ENCODE measurements around the gene RPL39.
"Not testable (repeated sequence)": the region's sequence is repeated elsewhere in the genome, so short reads cannot be mapped to it uniquely, and the experiment has no call there.

Gene RPL39

GRCh38 chrX:119762718-119763117 is 28.7 kb downstream of the RPL39 start:
- no peak for DNase-seq

DNA sequence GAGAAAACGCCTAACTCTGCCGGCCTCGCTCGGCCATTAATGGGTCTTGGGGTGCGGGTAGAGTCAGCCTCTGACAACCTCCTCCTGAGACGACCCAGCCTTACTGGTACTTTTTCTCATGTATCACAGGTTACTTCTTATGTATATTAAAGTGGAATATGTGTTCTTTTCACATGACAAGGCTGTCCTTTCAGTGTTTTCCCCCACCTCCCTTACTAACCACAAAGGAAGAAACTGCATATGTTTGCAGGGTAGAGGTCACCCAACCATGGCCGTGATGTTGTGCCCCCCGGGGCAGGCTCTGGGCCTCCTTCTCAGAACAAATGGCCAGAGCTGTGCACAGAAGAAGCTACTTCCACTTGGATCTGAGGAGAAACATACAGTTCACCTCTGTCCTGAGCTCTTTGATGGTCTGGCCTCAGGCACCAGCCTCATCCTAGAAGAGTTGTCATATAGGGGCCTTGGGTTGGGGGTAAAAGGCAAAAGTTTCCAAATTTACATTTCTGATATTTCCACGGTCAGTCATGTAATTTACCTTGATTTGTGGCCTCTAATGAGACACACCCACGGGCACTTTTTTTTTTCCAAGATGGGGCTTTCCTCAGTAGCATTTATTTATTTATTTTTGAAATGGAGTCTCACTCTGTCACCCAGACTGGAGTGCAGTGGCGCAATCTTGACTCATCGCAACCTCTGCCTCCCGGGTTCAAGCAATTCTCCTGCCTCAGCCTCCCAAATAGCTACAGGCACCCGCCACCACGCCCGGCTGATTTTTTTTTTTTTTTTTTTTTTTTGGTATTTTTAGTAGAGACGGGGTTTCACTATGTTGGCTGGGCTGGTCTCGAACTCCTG is 31.2 kb downstream of the RPL39 start:
- no peak for DNase-seq

DNA sequence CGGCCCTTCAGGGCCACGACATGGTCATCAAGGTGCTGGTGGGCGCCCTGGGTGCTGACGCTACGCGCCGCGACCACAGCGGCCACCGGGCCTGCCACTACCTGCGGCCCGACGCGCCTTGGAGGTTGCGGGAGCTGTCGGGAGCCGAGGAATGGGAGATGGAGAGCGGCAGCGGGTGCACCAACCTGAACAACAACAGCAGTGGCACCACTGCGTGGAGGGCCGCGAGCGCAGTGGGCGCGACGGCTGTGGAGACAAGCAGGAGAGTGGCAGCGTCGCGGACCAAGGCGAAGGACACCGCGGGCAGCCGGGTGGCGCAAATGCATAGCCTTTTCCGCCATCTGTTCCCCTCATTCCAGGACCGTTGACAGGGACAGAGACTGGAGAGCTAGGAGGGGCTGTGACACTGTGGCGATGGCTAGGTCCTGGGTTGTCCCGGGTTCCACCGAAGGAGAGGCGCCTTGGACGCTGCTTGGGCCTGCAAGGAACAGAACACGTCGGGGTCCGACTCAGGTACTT is 32.1 kb downstream of the RPL39 start:
- DNase-seq, result no peak

DNA sequence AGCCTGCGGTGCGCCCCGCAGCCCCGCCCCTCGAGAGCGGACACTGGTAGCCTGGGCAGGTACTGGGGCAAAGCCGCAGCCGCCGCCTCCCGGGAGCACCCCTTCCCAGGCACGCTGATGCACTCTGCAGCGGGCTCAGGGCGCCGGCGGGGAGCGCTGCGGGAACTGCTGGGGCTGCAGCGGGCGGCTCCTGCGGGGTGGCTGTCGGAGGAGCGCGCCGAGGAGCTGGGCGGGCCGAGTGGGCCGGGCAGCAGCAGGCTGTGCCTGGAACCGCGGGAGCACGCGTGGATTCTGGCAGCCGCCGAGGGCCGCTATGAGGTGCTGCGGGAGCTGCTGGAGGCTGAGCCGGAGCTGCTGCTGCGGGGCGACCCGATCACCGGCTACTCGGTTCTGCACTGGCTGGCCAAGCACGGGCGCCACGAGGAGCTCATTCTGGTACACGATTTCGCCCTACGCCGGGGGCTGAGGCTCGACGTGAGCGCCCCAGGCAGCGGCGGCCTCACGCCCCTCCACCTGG is 32.6 kb downstream of the RPL39 start:
- DNase-seq, result no peak

GRCh38 chrX:119757979-119758730 is 33.3 kb downstream of the RPL39 start, which contains the start of gene SOWAHD:
Gene SOWAHD (plus strand): TSS chrX:119758588. CDS start chrX:119758668, 80 bp downstream.
- DNase-seq, result no peak

DNA sequence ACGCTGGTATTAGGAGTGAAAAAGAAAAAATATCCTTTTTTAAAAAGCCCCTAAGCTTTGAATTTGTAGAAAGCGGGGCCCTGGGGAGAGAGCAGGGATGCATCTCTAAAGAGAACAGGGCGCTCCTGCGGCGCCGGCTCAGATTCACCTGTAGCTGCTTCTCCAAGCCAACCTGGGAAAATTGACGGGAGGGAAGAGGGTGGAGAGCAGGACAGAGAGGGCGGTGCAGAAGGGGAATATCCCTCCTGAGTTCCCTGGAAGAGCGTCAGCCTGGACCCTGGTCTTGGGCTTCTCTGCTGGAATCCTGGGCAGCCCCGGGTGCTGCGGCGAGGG is 33.8 kb downstream of the RPL39 start:
- no peak for DNase-seq

- DNase-seq, result no peak
Measured at GRCh38 chrX:119756926-119757635, 34.3 kb downstream of the RPL39 start.

DNA sequence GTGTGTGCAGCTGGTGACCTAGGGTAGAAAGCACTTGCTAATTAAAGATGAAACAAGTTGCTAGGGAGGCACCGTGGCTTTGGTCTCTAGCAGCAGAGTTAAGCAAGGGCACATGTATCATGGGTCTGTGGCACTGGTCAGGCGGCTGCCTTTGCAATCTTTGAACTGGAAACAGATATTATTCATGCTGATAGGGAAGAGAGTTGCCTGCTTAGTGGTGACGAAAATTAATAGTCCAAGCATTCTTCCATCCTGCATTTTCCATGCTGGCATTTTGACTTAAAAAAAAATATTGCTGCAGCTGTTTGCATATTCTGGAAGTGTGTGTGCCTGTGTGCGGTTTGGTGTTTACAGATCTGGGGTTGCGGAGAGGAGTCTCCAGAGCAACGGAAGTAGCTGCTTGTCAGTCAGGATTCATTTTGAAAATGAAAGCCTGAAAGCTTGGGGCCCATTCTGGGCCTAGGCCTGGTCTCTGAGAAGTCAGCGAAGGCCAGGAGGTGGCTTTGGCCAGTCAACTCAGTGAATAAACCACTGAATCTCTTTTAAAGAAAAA is 35.4 kb downstream of the RPL39 start:
- no peak for DNase-seq

DNA sequence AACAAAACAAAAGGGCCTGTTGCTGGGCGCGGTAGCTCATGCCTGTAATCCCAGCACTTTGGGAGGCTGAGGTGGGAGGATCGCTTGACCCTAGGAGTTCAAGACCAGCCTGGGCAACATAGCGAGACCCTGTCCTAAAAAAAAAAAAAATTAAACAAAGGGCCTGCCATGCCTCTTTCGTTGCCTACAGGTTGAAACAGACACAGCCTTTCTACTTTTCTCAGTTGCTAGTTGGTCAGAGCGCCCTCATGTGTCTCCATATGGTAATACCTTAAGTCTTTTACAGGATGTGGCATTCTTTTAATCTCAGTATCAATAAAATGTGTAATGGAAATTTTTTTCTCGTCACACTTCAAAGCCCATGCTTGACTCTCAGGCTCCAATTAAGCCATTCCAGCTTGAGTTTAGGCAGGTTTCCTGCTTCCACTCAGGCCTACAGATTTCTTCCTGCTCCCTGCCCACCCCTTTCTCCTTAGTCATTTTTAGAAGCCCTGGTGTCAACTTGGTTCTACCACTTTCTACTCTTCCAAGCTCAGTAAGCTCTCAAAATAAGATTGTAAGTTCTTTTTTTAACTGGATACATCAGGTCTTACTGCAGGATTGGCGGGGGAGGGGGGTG is 37.7 kb downstream of the RPL39 start:
- peak; percentile 15 to 28 for DNase-seq

GRCh38 chrX:119753001-119753400 is 38.4 kb downstream of the RPL39 start:
- DNase-seq, result no peak

DNA sequence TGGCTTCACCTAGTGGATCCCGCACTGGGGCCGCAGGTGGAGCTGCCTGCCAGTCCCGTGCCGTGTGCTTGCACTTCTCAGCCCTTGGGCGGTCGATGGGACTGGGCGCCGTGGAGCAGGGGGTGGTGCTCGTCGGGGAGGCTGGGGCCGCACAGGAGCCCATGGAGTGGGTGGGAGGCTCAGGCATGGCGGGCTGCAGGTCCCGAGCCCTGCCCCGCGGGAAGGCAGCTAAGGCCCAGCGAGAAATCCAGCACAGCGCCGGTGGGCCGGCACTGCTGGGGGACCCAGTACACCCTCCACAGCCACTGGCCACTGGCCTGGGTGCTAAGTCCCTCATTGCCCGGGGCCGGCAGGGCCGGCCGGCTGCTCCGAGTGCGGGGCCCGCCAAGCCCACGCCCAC is 40.7 kb downstream of the RPL39 start:
- not testable (repeated sequence) for DNase-seq

DNA sequence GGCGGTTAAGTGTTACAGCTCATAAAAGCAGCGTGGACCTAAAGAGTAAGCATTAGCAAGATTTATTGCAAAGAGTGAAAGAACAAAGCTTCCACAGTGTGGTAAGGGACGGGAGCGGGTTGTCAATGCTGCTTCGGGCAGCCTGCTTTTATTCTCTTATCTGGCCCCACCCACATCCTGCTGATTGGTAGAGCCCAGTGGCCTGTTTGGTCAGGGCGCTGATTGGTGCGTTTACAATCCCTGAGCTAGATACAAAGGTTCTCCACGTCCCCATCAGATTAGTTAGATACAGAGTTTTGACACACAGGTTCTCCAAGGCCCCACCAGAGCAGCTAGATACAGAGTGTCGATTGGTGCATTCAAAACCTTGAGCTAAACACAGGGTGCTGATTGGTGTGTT is 41.3 kb downstream of the RPL39 start:
- DNase-seq, result not testable (repeated sequence)

GRCh38 chrX:119745283-119745848 is 46.1 kb downstream of the RPL39 start:
- no peak for DNase-seq

DNA sequence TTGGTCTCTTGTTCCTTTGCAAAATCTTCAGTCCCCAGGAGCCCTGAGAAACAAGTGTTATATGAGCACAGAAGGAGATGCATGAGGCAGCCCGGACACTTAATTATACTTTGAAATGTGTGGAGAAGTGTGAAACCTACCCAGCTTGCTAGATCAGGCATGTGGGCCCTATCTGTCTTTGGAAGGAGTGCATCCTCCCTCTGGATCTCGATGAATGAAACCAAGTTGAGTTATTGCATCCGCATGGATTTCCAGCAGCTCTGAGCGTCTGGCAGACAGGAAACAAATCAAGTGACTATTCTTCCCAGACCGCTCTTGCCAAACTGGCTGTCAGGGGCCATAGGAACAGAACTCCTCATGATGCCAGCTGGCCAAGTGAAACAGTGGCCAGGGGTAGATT is 52.7 kb downstream of the RPL39 start:
- peak in 1 of 2 experiments; percentile 20 for DNase-seq
